ENCODE results near the gene SUPT5H.

The SUPT5H gene

GRCh38 chr19:39409208-39410016 is 36.0 kb upstream of the SUPT5H start:
- DNase-seq, result peak; percentile 89

- peak; percentile 39 for DNase-seq
Observed at GRCh38 chr19:39410017-39410830, 35.2 kb upstream of the SUPT5H start.

DNA sequence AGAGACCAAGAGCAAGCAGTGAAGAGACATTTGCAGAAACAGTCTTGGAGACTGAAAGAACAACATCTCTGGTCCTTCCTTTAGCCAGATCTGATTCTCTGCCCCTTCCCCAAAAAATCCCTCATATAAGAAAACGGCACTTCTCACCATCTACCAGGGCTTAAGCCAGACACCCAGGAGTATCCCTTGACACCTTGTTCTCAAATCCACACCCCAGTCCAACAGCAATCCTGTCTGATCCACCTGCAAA is 34.6 kb upstream of the SUPT5H start:
- DNase-seq, result no peak

DNA sequence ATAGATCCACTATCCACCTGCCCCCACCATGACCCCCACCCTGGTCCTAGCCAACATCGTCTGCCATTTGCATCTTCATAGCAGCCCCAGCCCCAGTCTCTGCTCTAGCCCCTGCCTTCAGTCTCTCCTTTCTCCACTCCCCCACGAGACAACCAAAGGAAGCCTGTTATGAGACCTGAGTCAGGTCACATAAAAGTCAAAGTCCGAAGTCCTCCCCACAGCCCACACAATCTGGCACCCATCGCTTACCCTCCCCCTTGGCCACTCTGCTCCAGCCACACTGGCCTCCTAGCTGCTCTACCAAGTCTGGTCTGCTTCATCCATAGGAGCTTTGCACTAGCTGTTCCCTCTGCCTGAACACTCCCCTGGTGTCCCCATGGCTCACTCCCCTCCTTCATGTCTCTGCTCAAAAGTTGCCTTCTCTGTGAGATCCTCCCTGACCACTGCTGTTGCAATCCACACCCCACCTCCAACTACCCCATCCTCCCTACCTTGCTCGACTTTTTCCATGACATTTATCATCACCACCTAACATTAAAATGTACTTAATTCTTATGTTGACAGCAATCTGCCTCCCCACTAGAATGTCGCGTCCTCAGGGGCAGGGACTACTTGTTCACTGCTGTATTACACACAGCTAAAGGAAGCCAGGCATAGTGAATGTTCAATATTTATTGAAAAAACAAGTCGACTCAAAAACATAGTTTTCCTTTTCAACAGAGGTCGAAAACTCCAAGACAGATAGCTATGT is 34.1 kb upstream of the SUPT5H start:
- DNase-seq, result no peak

GRCh38 chr19:39411832-39412099 is 33.6 kb upstream of the SUPT5H start:
- peak; percentile 89 for DNase-seq

DNA sequence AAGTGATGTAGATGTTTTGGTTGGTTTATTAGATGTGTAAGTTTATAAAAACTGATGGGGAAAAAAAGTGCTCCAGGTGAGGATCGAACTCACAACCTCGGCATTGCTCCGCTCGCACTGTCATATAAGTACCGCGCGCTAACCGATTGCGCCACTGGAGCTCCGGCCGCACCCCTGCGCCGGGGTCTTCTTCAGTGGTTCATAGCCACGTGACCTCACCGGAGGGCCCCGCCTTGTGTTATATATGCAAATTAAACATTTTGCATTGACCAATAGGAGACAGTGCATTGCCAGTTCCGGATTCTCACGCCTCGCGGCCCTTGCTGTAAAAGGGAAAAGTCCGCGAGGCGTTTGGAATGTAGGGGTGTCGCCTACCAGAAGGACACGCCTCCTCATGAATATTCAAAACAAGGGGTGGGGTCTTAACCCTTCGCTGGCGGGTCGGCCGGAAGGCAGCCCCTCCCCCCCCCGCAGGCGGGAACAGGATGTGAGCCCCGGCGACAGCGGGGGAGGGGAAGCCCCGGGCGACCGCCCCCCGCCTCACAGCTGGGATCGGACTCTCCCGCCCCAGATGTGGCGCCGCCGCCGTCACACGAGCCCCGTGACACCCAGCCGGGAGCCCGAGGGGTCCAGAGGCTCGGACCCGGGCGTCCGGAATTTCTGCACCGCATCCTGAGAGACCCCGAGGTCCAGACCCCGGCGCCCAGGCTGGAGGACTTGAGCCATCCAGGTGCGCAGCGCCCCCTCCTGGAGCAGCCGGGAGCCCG is 33.1 kb upstream of the SUPT5H start, which contains the start of gene PLEKHG2:
Gene PLEKHG2 (plus strand): TSS at position 570 of the 767 bp plus-strand sequence. CDS start 1,418 bp downstream, outside the sequence.
- DNase-seq, result peak; percentile 99

DNA sequence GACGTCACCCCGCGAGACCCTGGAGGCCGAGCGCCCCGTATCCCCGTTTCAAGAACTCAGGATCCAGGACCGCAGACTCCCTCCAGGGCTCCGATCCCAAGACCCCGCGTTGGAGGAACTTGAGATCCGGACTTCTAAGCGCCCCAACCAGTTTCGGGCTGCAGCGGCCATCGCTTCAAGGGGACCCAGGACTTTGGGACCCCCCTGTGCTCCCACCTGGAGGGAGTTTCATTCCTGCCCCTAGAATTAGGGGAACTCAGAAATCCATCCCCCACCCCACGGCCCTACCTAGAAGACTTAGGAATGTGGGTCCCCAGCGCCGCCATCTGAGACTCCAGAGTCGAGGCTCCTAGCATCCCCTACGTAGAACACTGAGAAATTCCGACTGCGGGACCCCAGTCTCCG is 32.5 kb upstream of the SUPT5H start:
- DNase-seq, result no peak

- DNase-seq, result no peak
Observed at GRCh38 chr19:39413272-39413910, 32.0 kb upstream of the SUPT5H start.

- no peak for DNase-seq
Observed at GRCh38 chr19:39413911-39414608, 31.3 kb upstream of the SUPT5H start.

- DNase-seq, result no peak
Observed at GRCh38 chr19:39415111-39416046, 30.0 kb upstream of the SUPT5H start.

DNA sequence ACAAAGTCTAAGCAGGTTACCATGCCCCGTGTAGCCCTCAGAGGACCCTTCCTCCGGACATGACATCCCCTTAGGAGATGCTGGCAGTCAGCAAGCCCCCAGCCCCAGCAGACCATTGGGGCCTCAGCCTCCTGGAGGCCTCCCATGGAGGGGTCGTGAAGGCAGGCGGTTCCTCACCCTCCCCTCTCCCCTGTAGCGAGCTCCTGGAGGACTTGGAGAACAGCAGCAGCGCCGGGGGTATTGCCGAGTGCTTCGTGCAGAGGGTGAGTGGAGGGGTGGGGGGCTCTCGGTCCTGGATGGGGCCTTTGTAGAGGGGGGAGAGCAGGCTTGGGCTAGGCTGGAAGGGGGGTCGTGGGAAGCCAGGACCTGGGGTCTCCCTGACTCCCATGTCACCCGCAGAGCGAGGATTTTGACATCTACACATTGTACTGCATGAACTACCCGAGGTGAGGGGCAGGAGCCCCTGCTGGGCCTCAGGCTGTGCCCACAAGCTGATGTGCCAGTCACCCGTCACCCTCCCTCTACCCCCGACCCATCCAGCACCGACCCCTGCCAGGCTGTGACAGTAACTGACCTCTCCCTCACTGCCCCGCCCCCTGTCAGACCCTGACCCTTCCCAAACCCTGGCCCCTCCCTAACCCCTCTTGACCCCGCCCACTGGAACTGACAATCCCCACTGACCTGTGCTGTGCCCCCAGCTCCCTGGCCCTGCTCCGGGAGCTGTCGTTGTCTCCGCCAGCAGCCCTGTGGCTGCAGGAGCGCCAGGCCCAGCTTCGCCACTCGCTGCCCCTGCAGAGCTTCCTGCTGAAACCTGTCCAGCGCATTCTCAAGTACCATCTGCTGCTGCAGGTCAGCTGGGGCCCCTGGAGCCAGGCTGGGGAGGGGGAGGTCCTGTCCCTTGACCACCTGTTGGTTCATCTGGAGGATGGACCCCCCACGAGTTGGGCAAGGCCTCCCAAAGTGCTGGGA is 28.9 kb upstream of the SUPT5H start:
- DNase-seq, result no peak

GRCh38 chr19:39417463-39418181 is 27.8 kb upstream of the SUPT5H start:
- no peak for DNase-seq

DNA sequence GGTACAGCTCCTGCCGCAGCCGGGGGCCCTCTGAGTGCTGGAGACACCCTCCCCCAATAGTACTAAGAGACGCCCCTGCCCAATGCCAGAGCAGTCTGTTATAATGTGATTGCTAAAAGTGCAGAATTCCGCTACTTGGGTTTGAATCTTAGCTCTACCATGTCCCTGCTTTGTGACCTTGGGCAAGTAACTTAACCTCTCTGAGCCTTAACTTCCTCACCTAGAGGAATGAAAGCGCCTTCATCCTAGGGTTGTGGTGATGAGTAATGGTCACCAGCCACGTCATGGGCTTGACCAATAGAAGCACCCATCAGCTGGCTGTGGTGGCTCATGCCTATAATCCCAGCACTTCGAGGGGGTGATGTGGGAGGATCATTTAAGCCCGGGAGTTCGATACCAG is 26.4 kb upstream of the SUPT5H start:
- DNase-seq, result no peak

DNA sequence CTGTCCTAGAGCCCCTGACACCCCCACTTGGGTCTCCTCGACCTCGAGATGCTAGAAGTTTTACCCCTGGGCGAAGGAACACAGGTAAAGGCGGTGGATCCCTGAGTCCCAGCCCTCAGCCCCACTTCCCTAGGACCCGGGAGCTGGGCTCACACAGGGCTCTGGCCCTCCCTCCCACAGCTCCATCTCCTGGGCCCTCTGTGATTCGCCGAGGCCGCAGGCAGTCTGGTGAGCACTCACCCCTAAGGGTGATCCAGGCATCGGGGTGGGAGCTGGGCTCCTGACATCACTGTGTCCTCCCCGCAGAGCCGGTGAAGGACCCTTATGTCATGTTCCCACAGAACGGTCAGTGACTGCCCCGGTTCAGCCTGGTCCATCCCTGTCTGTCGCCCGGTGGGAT is 24.6 kb upstream of the SUPT5H start:
- DNase-seq, result no peak

GRCh38 chr19:39422020-39422419 is 23.4 kb upstream of the SUPT5H start:
- DNase-seq, result no peak

DNA sequence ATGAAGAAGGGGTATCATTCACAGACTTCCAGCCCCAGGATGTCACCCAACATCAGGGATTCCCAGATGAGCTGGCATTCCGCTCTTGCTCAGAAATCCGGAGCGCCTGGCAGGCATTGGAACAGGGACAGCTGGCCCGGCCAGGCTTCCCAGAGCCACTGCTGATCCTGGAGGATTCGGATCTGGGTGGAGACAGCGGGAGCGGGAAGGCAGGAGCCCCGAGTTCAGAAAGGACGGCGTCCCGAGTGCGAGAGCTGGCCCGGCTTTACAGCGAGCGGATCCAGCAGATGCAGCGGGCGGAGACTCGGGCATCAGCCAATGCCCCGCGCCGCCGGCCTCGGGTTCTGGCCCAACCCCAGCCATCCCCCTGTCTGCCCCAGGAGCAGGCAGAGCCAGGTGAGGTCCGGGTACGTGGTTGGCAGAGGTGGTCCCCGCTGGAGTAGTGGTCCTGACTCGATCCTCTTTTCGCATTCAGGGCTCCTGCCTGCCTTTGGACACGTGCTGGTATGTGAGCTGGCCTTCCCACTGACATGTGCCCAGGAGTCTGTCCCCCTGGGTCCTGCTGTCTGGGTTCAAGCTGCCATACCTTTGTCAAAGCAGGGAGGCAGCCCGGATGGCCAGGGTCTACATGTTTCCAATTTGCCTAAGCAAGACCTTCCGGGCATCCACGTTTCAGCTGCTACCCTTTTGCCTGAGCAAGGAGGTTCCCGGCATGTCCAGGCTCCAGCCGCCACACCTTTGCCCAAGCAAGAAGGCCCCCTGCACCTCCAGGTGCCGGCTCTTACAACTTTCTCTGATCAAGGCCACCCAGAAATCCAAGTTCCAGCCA is 21.9 kb upstream of the SUPT5H start:
- no peak for DNase-seq

DNA sequence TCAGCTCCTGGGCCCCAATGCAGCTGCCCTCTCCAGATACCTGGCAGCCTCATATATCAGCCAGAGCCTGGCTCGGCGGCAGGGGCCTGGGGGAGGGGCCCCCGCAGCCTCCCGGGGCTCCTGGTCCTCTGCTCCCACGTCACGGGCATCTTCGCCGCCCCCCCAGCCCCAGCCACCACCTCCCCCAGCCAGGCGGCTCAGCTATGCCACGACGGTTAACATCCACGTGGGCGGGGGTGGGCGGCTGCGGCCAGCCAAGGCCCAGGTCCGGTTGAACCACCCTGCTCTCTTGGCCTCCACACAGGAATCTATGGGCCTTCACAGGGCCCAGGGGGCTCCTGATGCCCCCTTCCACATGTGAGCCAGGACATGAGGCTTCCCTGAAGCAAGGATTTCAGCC is 20.4 kb upstream of the SUPT5H start:
- no peak for DNase-seq

GRCh38 chr19:39425744-39426143 is 19.6 kb upstream of the SUPT5H start:
- DNase-seq, result no peak
